ENCODE data around the gene JCHAIN. TPM values are rescaled to one million over a fixed set of nuclear protein-coding genes. Genes with fewer than 3 reads are reported as not detected.

Gene JCHAIN
- total and polyA plus RNA-seq, 9 of the 15 experiments (the other 6 are each of a cell fraction or from before 2014, with no cell fraction given) = 0.04 to 0.68 (median 0.26) TPM; not detected in 5

GRCh38 chr4:70654605-70655011 is 11.7 kb downstream of the JCHAIN start (continued):
- peak; percentile 83 for TF ChIP-seq POLR2AphosphoS5 (IDR thresholded peaks at IDR 0.05; ENCODE audit: control insufficient read depth, insufficient read depth, low read depth, low read length)
- peak; percentile 45 for TF ChIP-seq EP400 (IDR thresholded peaks at IDR 0.05)
- peak; percentile 69 for TF ChIP-seq SOX6 (IDR thresholded peaks at IDR 0.05)
- TF ChIP-seq, protein P1, sequence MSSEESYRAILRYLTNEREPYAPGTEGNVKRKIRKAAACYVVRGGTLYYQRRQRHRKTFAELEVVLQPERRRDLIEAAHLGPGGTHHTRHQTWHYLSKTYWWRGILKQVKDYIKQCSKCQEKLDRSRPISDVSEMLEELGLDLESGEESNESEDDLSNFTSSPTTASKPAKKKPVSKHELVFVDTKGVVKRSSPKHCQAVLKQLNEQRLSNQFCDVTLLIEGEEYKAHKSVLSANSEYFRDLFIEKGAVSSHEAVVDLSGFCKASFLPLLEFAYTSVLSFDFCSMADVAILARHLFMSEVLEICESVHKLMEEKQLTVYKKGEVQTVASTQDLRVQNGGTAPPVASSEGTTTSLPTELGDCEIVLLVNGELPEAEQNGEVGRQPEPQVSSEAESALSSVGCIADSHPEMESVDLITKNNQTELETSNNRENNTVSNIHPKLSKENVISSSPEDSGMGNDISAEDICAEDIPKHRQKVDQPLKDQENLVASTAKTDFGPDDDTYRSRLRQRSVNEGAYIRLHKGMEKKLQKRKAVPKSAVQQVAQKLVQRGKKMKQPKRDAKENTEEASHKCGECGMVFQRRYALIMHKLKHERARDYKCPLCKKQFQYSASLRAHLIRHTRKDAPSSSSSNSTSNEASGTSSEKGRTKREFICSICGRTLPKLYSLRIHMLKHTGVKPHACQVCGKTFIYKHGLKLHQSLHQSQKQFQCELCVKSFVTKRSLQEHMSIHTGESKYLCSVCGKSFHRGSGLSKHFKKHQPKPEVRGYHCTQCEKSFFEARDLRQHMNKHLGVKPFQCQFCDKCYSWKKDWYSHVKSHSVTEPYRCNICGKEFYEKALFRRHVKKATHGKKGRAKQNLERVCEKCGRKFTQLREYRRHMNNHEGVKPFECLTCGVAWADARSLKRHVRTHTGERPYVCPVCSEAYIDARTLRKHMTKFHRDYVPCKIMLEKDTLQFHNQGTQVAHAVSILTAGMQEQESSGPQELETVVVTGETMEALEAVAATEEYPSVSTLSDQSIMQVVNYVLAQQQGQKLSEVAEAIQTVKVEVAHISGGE (CRISPR knock-in tag; IDR thresholded peaks at IDR 0.05) = 0 out of 6 replicates have a peak, but pooled peaks of 1 of the 3 experiments have one; percentile 28
- peak; percentile 95 for TF ChIP-seq MEIS2 (IDR thresholded peaks at IDR 0.05; ENCODE audit: partially characterized antibody)
- TF ChIP-seq ZNF282 (CRISPR knock-in tag; IDR thresholded peaks at IDR 0.05) = no peak
- TF ChIP-seq, protein P2, sequence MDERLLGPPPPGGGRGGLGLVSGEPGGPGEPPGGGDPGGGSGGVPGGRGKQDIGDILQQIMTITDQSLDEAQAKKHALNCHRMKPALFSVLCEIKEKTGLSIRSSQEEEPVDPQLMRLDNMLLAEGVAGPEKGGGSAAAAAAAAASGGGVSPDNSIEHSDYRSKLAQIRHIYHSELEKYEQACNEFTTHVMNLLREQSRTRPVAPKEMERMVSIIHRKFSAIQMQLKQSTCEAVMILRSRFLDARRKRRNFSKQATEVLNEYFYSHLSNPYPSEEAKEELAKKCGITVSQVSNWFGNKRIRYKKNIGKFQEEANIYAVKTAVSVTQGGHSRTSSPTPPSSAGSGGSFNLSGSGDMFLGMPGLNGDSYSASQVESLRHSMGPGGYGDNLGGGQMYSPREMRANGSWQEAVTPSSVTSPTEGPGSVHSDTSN (CRISPR knock-in tag; IDR thresholded peaks at IDR 0.05; ENCODE audit: low read depth) = no peak
- TF ChIP-seq, protein P2 (tag; conservative IDR thresholded peaks at IDR 0.05; ENCODE audit: low read depth) = peak; percentile 75
- peak; percentile 49; the same call in 1 of the 2 replicates for TF ChIP-seq MTA3 (IDR thresholded peaks at IDR 0.05; ENCODE audit: borderline replicate concordance)
